Measurements from ENCODE around the gene SOCS6. TPM values are rescaled to one million over a fixed set of nuclear protein-coding genes. Genes with fewer than 3 reads are reported as not detected.

The SOCS6 gene
- total RNA-seq, 1 experiment from 2014 or later = 53.4 TPM

DNA sequence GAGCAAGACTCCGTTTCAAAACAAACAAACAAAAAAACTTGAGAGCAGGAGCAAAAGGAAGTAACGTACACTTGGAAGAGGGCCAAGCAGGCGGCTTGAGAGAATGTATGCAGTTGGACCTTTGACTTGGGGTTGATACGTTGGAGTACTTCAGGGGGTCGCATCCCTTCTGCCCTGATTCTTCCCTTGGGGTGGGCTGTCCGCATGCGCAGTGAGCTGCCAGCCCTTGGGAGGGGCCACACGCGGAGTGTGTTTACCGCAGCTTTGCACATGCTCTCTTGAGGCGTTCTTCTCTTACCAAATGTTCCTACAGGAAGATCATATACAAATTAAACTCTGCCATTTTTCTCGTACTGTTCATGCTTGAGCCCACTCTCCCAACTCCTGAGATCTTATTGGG is 38.1 kb upstream of the SOCS6 start:
- no peak overlapping the region for H3K4me2 ChIP-seq (ENCODE audit: low read length)
- no peaks in the 10 kb centered on the region for H4K20me1 ChIP-seq (ENCODE audit: insufficient read depth)
- H3K9me2 ChIP-seq (ENCODE audit: insufficient read depth) = no peaks in the 10 kb centered on the region
- no peaks in the 10 kb centered on the region for H3K9me3 ChIP-seq (ENCODE audit: control insufficient read depth in 1 of 2, insufficient read depth in 1 of 2, low read depth in 1 of 2, low read length in 2 of 2)
- no peak overlapping the region for H3K27ac ChIP-seq (ENCODE audit: low read depth, low read length)
- BruUV-seq (replicated peaks) = no TSS peak
- no peaks in the 10 kb centered on the region for H3K79me2 ChIP-seq (ENCODE audit: insufficient read depth, low read length)
- no peak overlapping the region for H3K4me3 ChIP-seq (replicated peaks in 1 of 2; ENCODE audit: low read depth in 1 of 2, low read length in 2 of 2)
- POLR2A ChIA-PET = no interaction called here
- H3K4me1 ChIP-seq (ENCODE audit: control insufficient read depth in 1 of 2, insufficient read depth in 2 of 2, low read length in 2 of 2) = peaks cover 15 to 25% of the 10 kb centered on the region in 2 experiments
- H3K9ac ChIP-seq (ENCODE audit: low read length) = no peak overlapping the region
- intact Hi-C loops (cut with micrococcal nuclease) = no loop called here
- no peaks in the 10 kb centered on the region for H3K36me3 ChIP-seq (ENCODE audit: control insufficient read depth in 1 of 2, insufficient read depth in 2 of 2, low read length in 2 of 2)
- no peaks in the 10 kb centered on the region for H3K27me3 ChIP-seq (ENCODE audit: insufficient read depth, low read length)
- ATAC-seq (no peak), DNase-seq (ENCODE audit: low read depth, low spot score) (no peak)
- CTCF ChIA-PET = no interaction called here
- TF ChIP-seq CBX3 (IDR thresholded peaks at IDR 0.05; ENCODE audit: low read depth) (no peak), YY1 (IDR thresholded peaks at IDR 0.05; ENCODE audit: extremely low read depth, insufficient replicate concordance, low read depth, low read length) (no peak), EGR1 (IDR thresholded peaks at IDR 0.05; ENCODE audit: low read depth) (no peak), SIN3A (IDR thresholded peaks at IDR 0.05; ENCODE audit: low read depth) (no peak), SRF (IDR thresholded peaks at IDR 0.05; ENCODE audit: low read depth) (no peak)
- TF ChIP-seq, protein P1, sequence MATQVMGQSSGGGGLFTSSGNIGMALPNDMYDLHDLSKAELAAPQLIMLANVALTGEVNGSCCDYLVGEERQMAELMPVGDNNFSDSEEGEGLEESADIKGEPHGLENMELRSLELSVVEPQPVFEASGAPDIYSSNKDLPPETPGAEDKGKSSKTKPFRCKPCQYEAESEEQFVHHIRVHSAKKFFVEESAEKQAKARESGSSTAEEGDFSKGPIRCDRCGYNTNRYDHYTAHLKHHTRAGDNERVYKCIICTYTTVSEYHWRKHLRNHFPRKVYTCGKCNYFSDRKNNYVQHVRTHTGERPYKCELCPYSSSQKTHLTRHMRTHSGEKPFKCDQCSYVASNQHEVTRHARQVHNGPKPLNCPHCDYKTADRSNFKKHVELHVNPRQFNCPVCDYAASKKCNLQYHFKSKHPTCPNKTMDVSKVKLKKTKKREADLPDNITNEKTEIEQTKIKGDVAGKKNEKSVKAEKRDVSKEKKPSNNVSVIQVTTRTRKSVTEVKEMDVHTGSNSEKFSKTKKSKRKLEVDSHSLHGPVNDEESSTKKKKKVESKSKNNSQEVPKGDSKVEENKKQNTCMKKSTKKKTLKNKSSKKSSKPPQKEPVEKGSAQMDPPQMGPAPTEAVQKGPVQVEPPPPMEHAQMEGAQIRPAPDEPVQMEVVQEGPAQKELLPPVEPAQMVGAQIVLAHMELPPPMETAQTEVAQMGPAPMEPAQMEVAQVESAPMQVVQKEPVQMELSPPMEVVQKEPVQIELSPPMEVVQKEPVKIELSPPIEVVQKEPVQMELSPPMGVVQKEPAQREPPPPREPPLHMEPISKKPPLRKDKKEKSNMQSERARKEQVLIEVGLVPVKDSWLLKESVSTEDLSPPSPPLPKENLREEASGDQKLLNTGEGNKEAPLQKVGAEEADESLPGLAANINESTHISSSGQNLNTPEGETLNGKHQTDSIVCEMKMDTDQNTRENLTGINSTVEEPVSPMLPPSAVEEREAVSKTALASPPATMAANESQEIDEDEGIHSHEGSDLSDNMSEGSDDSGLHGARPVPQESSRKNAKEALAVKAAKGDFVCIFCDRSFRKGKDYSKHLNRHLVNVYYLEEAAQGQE (IDR thresholded peaks at IDR 0.05; ENCODE audit: low read depth) = no peak
- TF ChIP-seq, protein P2, sequence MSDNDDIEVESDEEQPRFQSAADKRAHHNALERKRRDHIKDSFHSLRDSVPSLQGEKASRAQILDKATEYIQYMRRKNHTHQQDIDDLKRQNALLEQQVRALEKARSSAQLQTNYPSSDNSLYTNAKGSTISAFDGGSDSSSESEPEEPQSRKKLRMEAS (IDR thresholded peaks at IDR 0.05) = no peak
- TF ChIP-seq, protein P3, sequence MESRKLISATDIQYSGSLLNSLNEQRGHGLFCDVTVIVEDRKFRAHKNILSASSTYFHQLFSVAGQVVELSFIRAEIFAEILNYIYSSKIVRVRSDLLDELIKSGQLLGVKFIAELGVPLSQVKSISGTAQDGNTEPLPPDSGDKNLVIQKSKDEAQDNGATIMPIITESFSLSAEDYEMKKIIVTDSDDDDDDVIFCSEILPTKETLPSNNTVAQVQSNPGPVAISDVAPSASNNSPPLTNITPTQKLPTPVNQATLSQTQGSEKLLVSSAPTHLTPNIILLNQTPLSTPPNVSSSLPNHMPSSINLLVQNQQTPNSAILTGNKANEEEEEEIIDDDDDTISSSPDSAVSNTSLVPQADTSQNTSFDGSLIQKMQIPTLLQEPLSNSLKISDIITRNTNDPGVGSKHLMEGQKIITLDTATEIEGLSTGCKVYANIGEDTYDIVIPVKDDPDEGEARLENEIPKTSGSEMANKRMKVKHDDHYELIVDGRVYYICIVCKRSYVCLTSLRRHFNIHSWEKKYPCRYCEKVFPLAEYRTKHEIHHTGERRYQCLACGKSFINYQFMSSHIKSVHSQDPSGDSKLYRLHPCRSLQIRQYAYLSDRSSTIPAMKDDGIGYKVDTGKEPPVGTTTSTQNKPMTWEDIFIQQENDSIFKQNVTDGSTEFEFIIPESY (IDR thresholded peaks at IDR 0.05; ENCODE audit: extremely low read depth, insufficient replicate concordance, low read length) = no peak
- RAD21 ChIA-PET (ENCODE audit: low non-redundant PET in 1 of 2, low total read pairs in 2 of 2, uncharacterized antibody in 2 of 2, unreplicated experiment in 2 of 2) = no interaction called here
- H2AFZ ChIP-seq (ENCODE audit: low read depth, low read length, poor library complexity, severe bottlenecking) = no peak overlapping the region

All from HCT116 (cell line).